ENCODE measurements around the gene RPP21. TPM values are rescaled to one million over a fixed set of nuclear protein-coding genes. Genes with fewer than 3 reads are reported as not detected.

Gene RPP21
- total RNA-seq, 1 donor from 2014 or later = 152 TPM

DNA sequence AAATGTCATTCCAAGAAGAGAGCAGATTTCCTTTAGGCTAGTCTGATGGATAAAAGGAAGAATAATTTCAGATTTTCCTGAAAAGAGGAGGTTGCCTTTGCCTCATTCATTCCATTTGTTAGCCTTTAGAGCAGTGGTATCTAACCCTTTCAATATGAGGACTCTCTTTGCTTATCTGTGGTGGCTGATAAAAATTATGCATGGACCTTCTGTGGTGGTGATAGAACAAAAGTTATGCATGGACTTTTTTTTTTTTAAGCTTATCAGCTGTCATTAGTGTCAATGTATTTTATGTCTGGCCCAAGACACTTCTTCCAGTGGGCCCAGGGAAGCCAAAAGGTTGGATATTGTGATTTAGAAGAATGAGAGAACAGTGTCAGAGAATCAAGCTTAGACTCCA lies 16.6 kb upstream of the RPP21 start:
- intact Hi-C loops (cut with DNase I) = no loop called here
- TF ChIP-seq, protein P1, sequence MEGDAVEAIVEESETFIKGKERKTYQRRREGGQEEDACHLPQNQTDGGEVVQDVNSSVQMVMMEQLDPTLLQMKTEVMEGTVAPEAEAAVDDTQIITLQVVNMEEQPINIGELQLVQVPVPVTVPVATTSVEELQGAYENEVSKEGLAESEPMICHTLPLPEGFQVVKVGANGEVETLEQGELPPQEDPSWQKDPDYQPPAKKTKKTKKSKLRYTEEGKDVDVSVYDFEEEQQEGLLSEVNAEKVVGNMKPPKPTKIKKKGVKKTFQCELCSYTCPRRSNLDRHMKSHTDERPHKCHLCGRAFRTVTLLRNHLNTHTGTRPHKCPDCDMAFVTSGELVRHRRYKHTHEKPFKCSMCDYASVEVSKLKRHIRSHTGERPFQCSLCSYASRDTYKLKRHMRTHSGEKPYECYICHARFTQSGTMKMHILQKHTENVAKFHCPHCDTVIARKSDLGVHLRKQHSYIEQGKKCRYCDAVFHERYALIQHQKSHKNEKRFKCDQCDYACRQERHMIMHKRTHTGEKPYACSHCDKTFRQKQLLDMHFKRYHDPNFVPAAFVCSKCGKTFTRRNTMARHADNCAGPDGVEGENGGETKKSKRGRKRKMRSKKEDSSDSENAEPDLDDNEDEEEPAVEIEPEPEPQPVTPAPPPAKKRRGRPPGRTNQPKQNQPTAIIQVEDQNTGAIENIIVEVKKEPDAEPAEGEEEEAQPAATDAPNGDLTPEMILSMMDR (IDR thresholded peaks at IDR 0.05) = no peak
- no peak for TF ChIP-seq POLR2AphosphoS5 (IDR thresholded peaks at IDR 0.05; ENCODE audit: insufficient read depth in 1 of 2, low read depth in 1 of 2)
- no peak for TF ChIP-seq POLR2A (IDR thresholded peaks at IDR 0.05)
- H3K27ac ChIP-seq = no peak overlapping the region

DNA sequence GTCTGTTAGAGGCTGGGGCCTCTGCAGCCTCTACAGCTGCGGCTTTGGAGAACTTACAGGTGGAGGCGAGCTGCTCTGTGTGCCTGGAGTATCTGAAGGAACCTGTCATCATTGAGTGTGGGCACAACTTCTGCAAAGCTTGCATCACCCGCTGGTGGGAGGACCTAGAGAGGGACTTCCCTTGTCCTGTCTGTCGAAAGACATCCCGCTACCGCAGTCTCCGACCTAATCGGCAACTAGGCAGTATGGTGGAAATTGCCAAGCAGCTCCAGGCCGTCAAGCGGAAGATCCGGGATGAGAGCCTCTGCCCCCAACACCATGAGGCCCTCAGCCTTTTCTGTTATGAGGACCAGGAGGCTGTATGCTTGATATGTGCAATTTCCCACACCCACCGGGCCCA lies 15.6 kb upstream of the RPP21 start:
- H3K4me3 ChIP-seq = no peak overlapping the region
- TF ChIP-seq, protein P1 (IDR thresholded peaks at IDR 0.05) = no peak
- no peak for TF ChIP-seq POLR2AphosphoS5 (IDR thresholded peaks at IDR 0.05; ENCODE audit: insufficient read depth in 1 of 2, low read depth in 1 of 2)
- no peak for TF ChIP-seq POLR2A (IDR thresholded peaks at IDR 0.05)
- DNase-seq (ENCODE audit: extremely low spot score in 2 of 2) = no peak
- intact Hi-C loops (cut with DNase I) = no loop called here
- H3K36me3 ChIP-seq = peaks cover 0 to 36% of the 10 kb centered on the region in 2 donors
- H3K27ac ChIP-seq = no peak overlapping the region
- H3K4me1 ChIP-seq = peaks cover 29% of the 10 kb centered on the region
- H3K9me3 ChIP-seq = no peaks in the 10 kb centered on the region
- no peaks in the 10 kb centered on the region for H3K27me3 ChIP-seq

More for the DNA sequence above, 16.6 kb upstream of the RPP21 start:
- Histone ChIP-seq H3K27me3 (no peaks in the 10 kb centered on the region), H3K4me3 (no peak overlapping the region), H3K4me1 (peaks cover 38% of the 10 kb centered on the region), H3K36me3 (peaks cover 0 to 35% of the 10 kb centered on the region in 2 donors), H3K9me3 (no peaks in the 10 kb centered on the region)
- DNase-seq (ENCODE audit: extremely low spot score in 2 of 2) = no peak

DNA sequence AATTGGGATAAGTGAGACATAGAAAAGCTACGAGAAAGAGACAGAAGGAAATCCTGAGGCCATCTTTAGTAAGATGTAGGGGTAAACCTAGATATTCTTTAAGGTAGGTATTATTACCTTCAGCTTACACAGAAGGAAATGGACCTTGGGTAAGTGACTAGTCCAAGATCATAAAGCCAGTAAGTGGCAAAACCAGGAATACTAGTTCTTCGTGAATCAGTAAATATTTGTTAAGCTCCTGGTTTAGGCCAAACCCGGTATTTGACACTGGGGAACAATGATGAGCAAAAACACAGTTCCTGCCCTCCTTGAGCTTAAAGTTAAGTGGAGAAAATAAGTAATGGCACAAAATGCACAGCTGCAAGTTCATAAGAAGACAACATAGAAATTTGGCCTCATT lies 13.0 kb upstream of the RPP21 start:
- H3K9me3 ChIP-seq = no peaks in the 10 kb centered on the region
- peaks cover 0 to 63% of the 10 kb centered on the region in 2 donors for H3K36me3 ChIP-seq
- H3K27me3 ChIP-seq = no peaks in the 10 kb centered on the region
- H3K27ac ChIP-seq = no peak overlapping the region
- intact Hi-C loops (cut with DNase I) = no loop called here
- peaks cover 15% of the 10 kb centered on the region for H3K4me1 ChIP-seq
- no peak overlapping the region for H3K4me3 ChIP-seq
- no peak for DNase-seq (ENCODE audit: extremely low spot score in 2 of 2)
- TF ChIP-seq, protein P1 (IDR thresholded peaks at IDR 0.05) = no peak
- TF ChIP-seq POLR2AphosphoS5 (IDR thresholded peaks at IDR 0.05; ENCODE audit: insufficient read depth in 1 of 2, low read depth in 1 of 2) (no peak), POLR2A (IDR thresholded peaks at IDR 0.05) (no peak)

DNA sequence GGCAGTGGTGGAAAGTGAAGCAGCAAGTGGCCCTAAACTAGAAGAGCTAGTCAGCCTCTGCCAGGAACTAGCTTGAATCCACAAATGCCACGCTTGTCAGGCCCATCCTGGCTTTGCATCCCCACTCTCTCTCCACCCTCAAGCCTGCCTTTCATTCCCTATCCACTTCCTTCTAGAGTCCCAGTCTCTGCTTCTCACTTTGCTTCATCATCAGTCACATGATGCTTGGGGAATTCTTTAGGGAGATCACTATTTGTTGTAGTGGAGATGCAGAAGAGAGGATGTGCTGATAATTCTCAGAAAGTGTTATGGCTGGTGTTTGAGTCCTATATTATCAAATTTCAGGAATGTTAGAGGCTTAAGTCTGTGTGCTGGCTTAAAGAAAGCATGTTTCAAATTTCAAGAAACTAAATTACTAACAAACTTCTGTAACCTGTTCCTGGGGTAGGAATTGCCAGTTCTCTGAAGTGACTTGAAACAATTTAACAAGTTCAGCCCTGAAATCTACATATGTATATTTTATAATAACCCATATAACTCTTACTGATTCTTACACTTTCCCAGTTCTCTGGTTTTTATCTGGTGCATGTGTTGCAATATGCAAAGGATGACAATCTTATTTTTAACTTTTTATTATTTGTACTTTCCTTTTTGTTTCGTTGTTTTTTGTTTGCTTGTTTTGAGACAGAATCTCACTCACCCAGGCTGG lies 10.7 kb upstream of the RPP21 start:
- no peak for DNase-seq (ENCODE audit: extremely low spot score in 2 of 2)
- intact Hi-C loops (cut with DNase I) = no loop called here
- Histone ChIP-seq H3K36me3 (peaks cover 0 to 73% of the 10 kb centered on the region in 2 donors), H3K4me3 (no peak overlapping the region), H3K27ac (no peak overlapping the region), H3K4me1 (no peaks in the 10 kb centered on the region), H3K27me3 (no peaks in the 10 kb centered on the region), H3K9me3 (no peaks in the 10 kb centered on the region)
- TF ChIP-seq POLR2A (IDR thresholded peaks at IDR 0.05) (no peak), POLR2AphosphoS5 (IDR thresholded peaks at IDR 0.05; ENCODE audit: insufficient read depth in 1 of 2, low read depth in 1 of 2) (no peak)
- TF ChIP-seq, protein P1 (IDR thresholded peaks at IDR 0.05) = no peak

DNA sequence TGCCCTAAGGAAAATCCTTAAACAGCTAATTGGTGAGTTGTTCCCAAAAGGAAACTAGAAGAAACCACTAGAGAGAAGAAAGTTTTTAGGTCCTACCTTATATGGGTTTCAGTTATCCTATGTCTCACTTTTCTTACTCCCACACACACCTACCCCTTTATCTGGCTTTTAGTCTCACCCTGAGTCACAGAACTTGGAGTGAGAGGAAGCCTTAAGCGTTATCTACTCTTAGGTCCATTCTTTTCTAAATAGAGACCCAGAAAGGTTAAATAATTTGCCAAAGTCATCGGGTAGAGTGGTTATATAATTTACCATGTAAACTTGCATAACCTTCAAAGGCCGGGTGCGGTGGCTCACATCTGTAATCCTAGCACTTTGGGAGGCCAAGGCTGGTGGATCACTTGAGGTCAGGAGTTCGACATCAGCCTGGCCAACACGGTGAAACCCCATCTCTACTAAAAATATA lies 4.3 kb upstream of the RPP21 start:
- peaks cover 0 to 42% of the 10 kb centered on the region in 2 donors for H3K36me3 ChIP-seq
- intact Hi-C loops (cut with DNase I) = no loop called here
- no peaks in the 10 kb centered on the region for H3K27me3 ChIP-seq
- no peak overlapping the region for H3K27ac ChIP-seq
- H3K4me1 ChIP-seq = peaks cover 3% of the 10 kb centered on the region
- H3K9me3 ChIP-seq = no peaks in the 10 kb centered on the region
- no peak overlapping the region for H3K4me3 ChIP-seq
- TF ChIP-seq, protein P1 (IDR thresholded peaks at IDR 0.05) = no peak
- TF ChIP-seq POLR2A (IDR thresholded peaks at IDR 0.05) = no peak
- TF ChIP-seq POLR2AphosphoS5 (IDR thresholded peaks at IDR 0.05; ENCODE audit: insufficient read depth in 1 of 2, low read depth in 1 of 2) = no peak
- no peak for DNase-seq (ENCODE audit: extremely low spot score in 2 of 2)
